Smooth muscle cell (in vitro differentiated cells): Measurements from ENCODE around the gene RGR. TPM values are rescaled to one million over a fixed set of nuclear protein-coding genes. Genes with fewer than 3 reads are reported as not detected.

ENCODE experiments used
- DNase-seq: peaks from one replicate; lab custom pipeline; 2025; ENCODE audit not compliant: unreplicated experiment; lab: John Stamatoyannopoulos, UW
- H2AFZ ChIP-seq: fragments of 200-600 bp; sonication (generic); 2 replicates; pipeline ENCODE4 v1.6.0; 2016; ENCODE audit warnings: antibody characterized with exemption, low read depth, mild to moderate bottlenecking
- H3F3A ChIP-seq: fragments of 200-600 bp; sonication (generic); 2 replicates; pipeline ENCODE4 v1.6.0; 2017; ENCODE audit warnings: antibody characterized with exemption, low read depth
- H3K27ac ChIP-seq: fragments of 200-600 bp; sonication (generic); 2 replicates; pipeline ENCODE4 v1.5.1; 2016; ENCODE audit warnings: low read depth, mild to moderate bottlenecking
- H3K27me3 ChIP-seq: fragments of 200-600 bp; sonication (generic); 2 replicates; pipeline ENCODE4 v1.6.1; 2016; ENCODE audit warnings: low read depth, mild to moderate bottlenecking
- H3K36me3 ChIP-seq: fragments of 200-600 bp; sonication (generic); 2 replicates; pipeline ENCODE4 v1.5.1; 2016; ENCODE audit warnings: low read depth
- H3K4me1 ChIP-seq: fragments of 200-600 bp; sonication (generic); 2 replicates; pipeline ENCODE4 v1.5.1; 2016; ENCODE audit warnings: low read depth
- H3K4me2 ChIP-seq: fragments of 200-600 bp; sonication (generic); 2 replicates; pipeline ENCODE4 v1.6.0; 2016; ENCODE audit warnings: mild to moderate bottlenecking
- H3K4me3 ChIP-seq: fragments of 200-600 bp; sonication (generic); 2 replicates; pipeline ENCODE4 v1.5.1; 2016; ENCODE audit warnings: mild to moderate bottlenecking
- H3K79me2 ChIP-seq: fragments of 200-600 bp; sonication (generic); 2 replicates; pipeline ENCODE4 v1.6.0; 2016; ENCODE audit warnings: low read depth, mild to moderate bottlenecking
- H3K9ac ChIP-seq: fragments of 200-600 bp; sonication (generic); 2 replicates; pipeline ENCODE4 v1.6.0; 2016; ENCODE audit warnings: low read depth
- H3K9me3 ChIP-seq: fragments of 200-600 bp; sonication (generic); replicated peaks from 2 replicates; pipeline ENCODE4 v1.5.1; 2016; ENCODE audit warnings: low read depth
- H4K20me1 ChIP-seq: fragments of 200-600 bp; sonication (generic); 2 replicates; pipeline ENCODE4 v1.6.0; 2016; ENCODE audit warnings: low read depth
- CTCF ChIP-seq: fragments of 200-600 bp; sonication (generic); IDR thresholded peaks from 2 replicates; pipeline ENCODE4 v1.5.1; 2017; ENCODE audit warnings: borderline replicate concordance, mild to moderate bottlenecking, antibody characterized with exemption; ENCODE audit not compliant: insufficient read depth, poor library complexity, severe bottlenecking
- WGBS: methylation state at CpG from one replicate; pipeline ENCODE4 v1.1.7; 2016; ENCODE audit warnings: low lambda C conversion rate; 5-methylcytosine and 5-hydroxymethylcytosine counted together
- polyA plus RNA-seq: library from polyadenylated mRNA; unstranded; fragments of >200 nt; fragmentation: Nextera tagmentation; extraction: Ambion mirVana; gene quantifications from 2 replicates; pipeline ENCODE4 v1.2.1, GENCODE V29; 2016
- total RNA-seq: library from RNA; depleted of rRNA; stranded (reverse); fragments of >200 nt; gene quantifications from 2 replicates; pipeline ENCODE4 v1.2.3, GENCODE V29; 2014

The RGR gene
- total and polyA plus RNA-seq, 2 experiments from 2014 or later = not detected

DNA sequence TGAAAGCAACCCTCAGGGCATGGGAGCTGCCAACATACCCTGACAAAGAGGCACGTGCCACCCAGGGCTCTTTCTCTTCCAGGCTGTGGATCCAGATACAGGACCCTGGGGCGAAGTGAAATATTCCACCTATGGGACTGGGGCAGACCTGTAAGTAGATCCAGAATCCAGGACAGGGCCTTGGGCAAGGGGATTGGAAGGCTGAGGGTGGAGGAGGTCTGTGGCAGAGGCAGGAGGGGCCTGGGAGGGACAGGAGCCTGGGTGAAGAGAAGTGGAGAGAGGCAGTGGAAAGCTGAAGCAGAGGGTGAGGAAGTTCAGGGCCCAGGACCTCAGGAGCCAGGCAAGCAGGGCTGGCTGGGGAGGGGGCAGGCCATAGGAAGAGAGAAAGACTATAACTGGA is 33.3 kb upstream of the RGR start:
- Histone ChIP-seq H3K9me3 (no peaks in the 10 kb centered on the region), H3K27me3 (no peaks in the 10 kb centered on the region)

GRCh38 chr10:84212014-84212413 is 32.8 kb upstream of the RGR start:
- 81% methylated on average over 5 of the region's 5 CpGs for WGBS
- Histone ChIP-seq H3F3A (no peaks in the 10 kb centered on the region), H4K20me1 (no peaks in the 10 kb centered on the region)

More for the DNA sequence above, 33.3 kb upstream of the RGR start:
- no peaks in the 10 kb centered on the region for H3K36me3 ChIP-seq
- no peak for TF ChIP-seq CTCF
- no peak overlapping the region for H3K9ac ChIP-seq
- no peaks in the 10 kb centered on the region for H4K20me1 ChIP-seq
- H3K4me1 ChIP-seq = no peaks in the 10 kb centered on the region
- DNase-seq = no peak
- 81% methylated on average over 2 of the region's 2 CpGs for WGBS
- no peaks in the 10 kb centered on the region for H3K79me2 ChIP-seq
- no peak overlapping the region for H2AFZ ChIP-seq
- H3K27ac ChIP-seq = no peak overlapping the region
- H3K4me3 ChIP-seq = no peak overlapping the region
- H3K4me2 ChIP-seq = no peak overlapping the region
- no peaks in the 10 kb centered on the region for H3F3A ChIP-seq

DNA sequence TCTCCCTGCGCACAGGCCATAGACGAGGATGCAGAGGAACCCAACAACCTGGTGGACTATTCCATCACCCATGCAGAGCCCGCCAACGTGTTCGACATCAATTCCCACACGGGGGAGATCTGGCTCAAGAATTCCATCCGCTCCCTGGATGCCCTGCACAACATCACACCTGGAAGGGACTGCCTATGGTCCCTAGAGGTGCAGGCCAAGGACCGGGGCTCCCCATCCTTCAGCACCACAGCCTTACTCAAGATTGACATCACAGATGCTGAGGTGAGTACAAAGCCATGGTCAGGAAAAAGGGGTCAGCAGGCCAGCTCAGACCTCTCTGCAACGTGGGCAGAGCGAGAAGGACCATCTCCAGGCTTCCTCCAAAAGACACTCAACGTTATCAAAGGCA is 31.8 kb upstream of the RGR start:
- 91% methylated on average over 11 of the region's 11 CpGs for WGBS
- Histone ChIP-seq H3K4me1 (no peaks in the 10 kb centered on the region), H3K27ac (no peak overlapping the region), H3K9me3 (no peaks in the 10 kb centered on the region), H4K20me1 (no peaks in the 10 kb centered on the region), H3K79me2 (no peaks in the 10 kb centered on the region), H3K4me3 (no peak overlapping the region), H3K27me3 (no peaks in the 10 kb centered on the region), H3K4me2 (no peak overlapping the region), H2AFZ (no peak overlapping the region), H3K36me3 (no peaks in the 10 kb centered on the region), H3F3A (no peaks in the 10 kb centered on the region), H3K9ac (no peak overlapping the region)
- no peak for DNase-seq
- no peak for TF ChIP-seq CTCF

More at GRCh38 chr10:84212014-84212413, 32.8 kb upstream of the RGR start:
- Histone ChIP-seq H3K9ac (no peak overlapping the region), H3K27ac (no peak overlapping the region), H3K36me3 (no peaks in the 10 kb centered on the region), H3K4me3 (no peak overlapping the region), H3K27me3 (no peaks in the 10 kb centered on the region), H3K4me2 (no peak overlapping the region), H3K79me2 (no peaks in the 10 kb centered on the region), H2AFZ (no peak overlapping the region), H3K9me3 (no peaks in the 10 kb centered on the region), H3K4me1 (no peaks in the 10 kb centered on the region)
- no peak for TF ChIP-seq CTCF
- no peak for DNase-seq

DNA sequence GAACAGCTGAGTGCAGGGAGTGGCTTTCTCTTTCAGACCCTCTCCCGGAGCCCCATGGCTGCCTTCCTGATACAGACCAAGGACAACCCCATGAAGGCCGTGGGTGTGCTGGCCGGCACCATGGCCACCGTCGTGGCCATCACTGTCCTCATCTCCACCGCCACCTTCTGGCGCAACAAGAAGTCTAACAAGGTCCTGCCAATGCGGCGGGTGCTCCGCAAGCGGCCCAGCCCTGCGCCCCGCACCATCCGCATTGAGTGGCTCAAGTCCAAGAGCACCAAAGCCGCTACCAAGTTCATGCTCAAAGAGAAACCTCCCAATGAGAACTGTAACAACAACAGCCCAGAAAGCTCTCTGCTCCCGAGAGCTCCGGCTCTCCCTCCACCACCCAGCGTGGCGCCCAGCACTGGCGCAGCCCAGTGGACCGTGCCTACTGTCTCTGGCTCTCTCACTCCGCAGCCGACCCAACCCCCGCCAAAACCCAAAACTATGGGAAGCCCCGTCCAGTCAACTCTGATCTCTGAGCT is 30.7 kb upstream of the RGR start:
- Histone ChIP-seq H3K79me2 (no peaks in the 10 kb centered on the region), H3K9ac (no peak overlapping the region), H3F3A (no peaks in the 10 kb centered on the region), H3K4me3 (no peak overlapping the region), H3K36me3 (no peaks in the 10 kb centered on the region), H3K27me3 (no peaks in the 10 kb centered on the region), H3K4me1 (no peaks in the 10 kb centered on the region), H3K9me3 (no peaks in the 10 kb centered on the region), H4K20me1 (no peaks in the 10 kb centered on the region), H3K27ac (no peak overlapping the region), H3K4me2 (no peak overlapping the region), H2AFZ (no peak overlapping the region)
- no peak for TF ChIP-seq CTCF
- 95% methylated on average over 25 of the region's 25 CpGs for WGBS
- no peak for DNase-seq
